Right renal cortex interstitium (tissue), 3 donors: ENCODE data around the gene PNPLA7. TPM values are rescaled to one million over a fixed set of nuclear protein-coding genes. Genes with fewer than 3 reads are reported as not detected.
A peak's percentile ranks its signal among the peaks of the same experiment; 100 is the strongest.
"Not testable (repeated sequence)": the region's sequence is repeated elsewhere in the genome, so short reads cannot be mapped to it uniquely, and the experiment has no call there.

Experiments used
- DNase-seq, 3 donors: peaks; one replicate each; pipeline ENCODE4 v3.0.0-alpha.2; 2013; ENCODE audit warnings: low read depth in 3 of 3, low spot score in 2 of 3
- polyA plus RNA-seq, 3 donors: library from polyadenylated mRNA; unstranded; fragments of 120-200 nt; gene quantifications; one replicate each; pipeline ENCODE4 v1.2.1, GENCODE V29; 2013; ENCODE audit not compliant: insufficient read length in 3 of 3

PNPLA7 gene
- polyA plus RNA-seq, 3 donors: 0.88 to 2.3 (median 1.1) TPM

DNA sequence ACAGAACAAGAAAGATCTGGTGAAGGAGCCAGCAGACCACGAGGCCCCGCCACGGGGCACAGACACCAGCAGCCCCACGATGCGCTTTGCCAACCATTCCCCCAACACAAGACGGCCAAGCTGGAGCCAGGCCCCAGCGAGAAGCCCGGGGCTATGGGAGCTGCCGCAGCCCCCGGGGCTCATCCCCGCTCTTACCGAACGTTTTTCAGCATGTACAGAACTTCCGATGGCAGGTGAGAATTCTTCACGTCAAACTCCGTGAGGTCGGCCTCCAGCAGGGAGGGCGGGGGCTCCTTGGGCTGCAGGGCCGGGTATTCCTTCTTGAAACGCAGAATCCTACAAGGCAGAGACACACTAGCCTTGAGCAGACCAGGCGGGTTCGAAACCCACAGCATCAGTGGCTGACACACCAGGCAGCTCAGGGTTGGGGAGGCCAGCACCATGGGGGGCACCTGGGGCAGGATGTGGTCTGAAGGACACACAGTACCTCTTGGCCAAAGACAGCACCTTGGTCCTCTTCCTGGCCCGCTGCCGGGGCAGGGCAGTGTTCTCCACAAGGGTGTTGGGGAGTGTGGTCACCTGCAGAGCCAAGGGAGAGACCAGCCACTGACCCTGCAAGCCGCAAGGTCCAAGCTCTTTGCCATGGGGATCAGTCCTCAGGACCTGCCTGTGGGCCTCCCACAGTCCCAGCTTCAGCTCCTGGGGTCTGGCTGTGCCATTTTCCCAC, 6.8 kb downstream of the PNPLA7 start:
- DNase-seq: no peak

DNA sequence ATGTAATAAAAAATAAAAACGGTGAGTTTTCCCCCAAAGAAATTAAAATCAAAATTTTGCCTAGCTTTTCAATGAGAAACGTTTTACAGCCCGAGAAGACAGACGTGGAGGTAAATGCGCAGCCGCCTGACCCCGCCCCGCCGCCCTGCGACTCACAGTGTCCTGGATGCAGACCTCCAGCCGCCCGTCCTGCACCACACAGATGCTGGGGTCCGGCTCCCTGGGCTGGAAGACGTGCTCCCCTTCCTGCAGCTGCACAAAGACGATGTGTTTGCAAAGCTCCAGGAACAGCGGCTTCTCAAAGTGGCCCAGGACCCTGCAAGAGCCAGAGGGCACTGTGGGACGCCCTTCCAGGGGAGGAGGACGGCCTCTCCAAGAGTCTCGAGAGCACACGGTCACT, 7.7 kb downstream of the PNPLA7 start:
- DNase-seq: no peak

DNA sequence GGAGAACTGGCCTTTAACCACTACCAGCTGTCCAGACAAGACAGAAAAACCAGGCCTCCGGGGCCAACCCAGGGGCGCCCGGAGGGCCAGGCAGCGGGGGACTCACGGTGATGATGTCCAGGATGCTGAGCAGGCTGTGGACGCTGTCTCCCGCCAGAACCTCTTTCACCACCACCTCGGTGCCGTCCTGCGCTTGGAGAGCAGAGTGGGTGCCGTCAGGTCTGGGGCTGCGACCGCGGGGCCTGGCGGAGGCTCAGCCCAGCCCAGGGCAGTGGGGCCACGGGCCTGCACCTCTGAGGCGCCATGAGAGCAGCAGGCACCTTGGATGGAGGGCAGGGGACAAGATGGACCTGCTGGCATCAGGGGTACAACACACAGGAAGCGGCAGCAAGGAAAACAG, 9.7 kb downstream of the PNPLA7 start:
- no peak for DNase-seq

DNA sequence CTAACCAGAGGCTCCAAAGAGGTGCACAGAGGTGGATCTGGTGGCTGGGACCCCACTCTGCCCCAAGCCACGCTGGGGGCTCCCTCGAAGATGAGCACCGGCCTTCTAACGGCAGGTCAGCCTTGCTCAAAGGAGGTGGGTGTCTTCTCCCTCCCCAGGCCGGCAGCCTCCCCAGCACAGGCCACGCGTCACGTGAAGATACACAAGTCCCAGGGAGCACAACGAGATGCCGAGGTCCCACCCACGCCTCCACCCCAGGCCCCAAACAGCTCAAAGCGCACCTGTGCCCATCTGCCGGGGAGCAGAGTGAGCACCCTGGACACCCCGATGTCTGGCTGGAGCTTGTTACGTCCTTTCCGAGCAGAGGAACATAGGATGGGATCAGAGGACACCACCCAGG, 12.1 kb downstream of the PNPLA7 start:
- no peak for DNase-seq

DNA sequence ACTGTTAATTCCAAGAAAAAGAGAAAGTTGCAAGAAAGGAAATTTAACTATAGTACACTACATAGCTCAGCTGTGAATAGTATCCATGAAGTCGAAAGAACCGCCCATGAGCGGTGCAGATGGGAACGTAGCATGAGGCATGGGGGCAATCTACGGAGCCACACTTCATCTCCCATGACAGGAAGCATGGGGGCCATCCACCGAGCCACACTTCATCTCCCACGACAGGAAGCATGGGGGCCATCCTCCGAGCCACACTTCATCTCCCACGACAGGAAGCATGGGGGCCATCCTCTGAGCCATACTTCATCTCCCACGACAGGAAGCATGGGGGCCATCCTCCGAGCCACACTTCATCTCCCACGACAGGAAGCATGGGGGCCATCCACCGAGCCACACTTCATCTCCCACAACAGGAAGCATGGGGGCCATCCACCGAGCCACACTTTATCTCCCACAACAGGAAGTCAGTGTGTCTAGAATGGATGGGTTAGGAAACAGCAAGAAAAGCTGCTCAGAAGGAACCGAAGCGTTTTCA, 13.5 kb downstream of the PNPLA7 start:
- not testable (repeated sequence) for DNase-seq

DNA sequence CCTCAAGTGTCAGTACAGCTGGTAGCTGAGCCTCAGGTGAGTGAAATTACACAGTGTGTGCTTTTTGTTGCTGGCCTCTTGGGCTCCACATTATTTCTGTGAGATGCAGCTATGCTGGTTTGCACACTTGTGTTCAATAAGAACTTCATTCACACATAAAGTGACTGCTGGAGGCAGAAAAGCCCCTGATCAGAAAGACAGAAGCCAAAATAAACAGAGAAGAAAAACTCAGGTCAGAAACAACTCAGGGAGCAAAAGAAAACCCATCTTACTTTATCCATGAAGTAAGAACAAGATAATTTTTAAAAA, 15.1 kb downstream of the PNPLA7 start:
- DNase-seq: no peak

DNA sequence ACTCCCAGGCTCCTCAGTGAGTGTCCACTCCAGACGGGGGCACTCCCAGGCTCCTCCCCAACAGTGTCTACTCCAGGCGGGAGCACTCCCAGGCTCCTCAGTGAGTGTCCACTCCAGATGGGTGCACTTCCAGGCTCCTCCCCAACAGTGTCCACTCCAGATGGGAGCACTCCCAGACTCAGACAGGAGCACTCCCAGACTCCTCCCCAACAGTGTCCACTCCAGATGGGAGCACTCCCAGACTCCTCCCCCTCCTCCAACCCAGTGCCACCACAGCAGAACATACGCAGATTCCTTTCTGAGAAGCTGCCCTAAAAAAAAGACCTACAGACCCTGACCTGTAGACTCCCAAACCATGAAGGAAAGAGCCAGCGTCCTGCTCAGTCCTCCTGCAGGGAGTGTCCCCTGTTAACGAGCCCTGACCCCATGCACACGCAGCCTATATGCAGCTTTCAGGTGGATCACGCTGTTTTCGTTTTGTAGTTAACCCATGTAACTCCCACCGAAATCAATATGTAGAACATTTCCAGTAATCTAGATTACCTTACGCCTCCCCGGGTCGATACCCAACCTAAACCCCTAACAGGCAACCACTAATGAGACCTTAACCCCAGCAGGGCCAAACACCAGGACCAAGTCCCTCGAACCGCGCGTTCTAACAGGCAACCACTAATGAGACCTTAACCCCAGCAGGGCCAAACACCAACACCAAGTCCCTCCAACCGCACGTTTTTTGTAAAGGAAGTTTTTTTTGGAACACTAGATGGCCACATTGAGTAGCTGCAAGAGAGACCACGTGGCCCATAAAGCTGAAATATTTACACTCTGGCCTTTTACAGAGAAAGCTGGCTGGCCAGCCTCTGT, 15.7 kb downstream of the PNPLA7 start:
- DNase-seq: peak in 2 of 3 donors; percentile 38 to 61

DNA sequence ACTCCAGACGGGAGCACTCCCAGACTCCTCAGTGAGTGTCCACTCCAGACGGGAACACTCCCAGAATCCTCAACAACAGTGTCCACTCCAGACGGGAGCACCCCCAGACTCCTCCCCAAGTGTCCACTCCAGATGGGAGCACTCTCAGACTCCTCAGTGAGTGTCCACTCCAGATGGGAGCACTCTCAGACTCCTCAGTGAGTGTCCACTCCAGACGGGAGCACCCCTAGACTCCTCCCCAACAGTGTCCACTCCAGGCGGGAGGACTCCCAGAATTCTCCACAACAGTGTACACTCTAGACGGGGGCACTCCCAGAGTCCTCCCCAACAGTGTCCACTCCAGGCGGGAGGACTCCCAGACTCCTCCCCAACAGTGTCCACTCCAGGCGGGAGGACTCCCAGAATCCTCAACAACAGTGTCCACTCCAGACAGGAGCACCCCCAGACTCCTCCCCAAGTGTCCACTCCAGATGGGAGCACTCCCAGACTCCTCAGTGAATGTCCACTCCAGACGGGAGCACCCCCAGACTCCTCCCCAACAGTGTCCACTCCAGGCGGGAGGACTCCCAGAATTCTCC, 17.2 kb downstream of the PNPLA7 start:
- DNase-seq: not testable (repeated sequence)

DNA sequence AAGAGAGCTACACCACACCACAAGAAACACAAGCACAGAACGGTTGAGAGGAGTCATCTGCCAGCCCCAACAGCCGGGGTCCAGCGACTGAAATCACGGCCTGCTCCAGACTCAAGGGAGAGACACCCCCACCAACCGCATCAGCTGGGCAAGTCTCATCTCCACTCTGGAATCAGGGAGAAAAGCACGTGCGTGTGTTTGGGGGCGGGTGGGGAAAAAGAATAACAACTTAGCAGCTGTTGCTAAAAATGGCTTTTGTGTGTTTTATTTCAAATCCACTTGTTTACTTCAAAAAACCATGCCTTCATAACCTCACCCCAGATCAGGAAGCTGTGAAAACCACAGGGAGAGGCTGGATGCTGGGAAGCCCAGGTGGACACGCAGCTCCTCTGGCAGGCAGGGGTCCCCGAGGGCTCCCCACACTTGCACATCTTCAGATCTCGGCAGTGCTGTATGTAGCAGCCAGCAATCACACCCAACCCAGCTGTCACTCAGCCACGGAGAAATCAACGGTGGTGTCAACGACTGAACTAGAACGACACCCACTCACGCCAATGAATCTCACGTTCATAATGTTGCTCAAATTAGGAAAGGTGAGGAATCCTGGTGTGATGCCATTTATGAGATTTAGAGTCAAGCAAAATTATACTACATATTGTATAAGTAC, 19.0 kb downstream of the PNPLA7 start:
- no peak for DNase-seq

DNA sequence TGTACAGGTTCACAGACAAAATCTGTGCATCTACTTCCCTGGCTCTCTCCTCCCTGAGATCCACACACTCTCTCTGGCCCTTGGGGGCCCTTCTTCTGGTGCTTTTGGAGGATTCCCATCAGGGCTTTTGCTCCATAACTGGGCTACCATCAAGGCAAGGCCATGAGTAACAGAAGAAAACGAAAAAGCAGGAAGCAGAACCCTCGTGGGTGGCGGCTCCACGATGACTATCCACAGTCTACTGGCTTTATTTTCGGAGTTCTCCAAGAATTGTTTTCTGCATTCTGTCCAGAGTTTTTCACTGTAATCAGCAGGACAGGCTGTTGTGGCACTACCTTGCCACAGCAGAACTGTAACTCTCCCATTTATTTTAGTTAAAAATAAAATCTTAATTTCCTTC, 19.9 kb downstream of the PNPLA7 start:
- no peak for DNase-seq

DNA sequence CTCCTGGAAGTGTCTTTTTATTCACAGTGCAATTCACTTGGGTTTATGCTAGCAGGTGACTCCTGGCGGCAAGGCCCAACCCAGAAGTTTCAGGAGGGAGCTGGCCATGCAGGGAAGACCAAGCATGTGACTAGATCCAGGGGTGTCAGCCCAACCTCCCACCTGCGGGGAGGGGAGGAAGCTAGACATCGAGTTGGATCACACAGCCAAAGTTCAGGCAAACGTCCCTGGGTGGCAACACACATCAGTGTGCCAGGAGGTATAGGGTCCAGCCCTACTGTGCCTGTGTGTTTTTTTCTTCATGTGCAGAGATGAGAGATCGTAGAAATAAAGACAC, 25.3 kb downstream of the PNPLA7 start:
- DNase-seq: no peak

DNA sequence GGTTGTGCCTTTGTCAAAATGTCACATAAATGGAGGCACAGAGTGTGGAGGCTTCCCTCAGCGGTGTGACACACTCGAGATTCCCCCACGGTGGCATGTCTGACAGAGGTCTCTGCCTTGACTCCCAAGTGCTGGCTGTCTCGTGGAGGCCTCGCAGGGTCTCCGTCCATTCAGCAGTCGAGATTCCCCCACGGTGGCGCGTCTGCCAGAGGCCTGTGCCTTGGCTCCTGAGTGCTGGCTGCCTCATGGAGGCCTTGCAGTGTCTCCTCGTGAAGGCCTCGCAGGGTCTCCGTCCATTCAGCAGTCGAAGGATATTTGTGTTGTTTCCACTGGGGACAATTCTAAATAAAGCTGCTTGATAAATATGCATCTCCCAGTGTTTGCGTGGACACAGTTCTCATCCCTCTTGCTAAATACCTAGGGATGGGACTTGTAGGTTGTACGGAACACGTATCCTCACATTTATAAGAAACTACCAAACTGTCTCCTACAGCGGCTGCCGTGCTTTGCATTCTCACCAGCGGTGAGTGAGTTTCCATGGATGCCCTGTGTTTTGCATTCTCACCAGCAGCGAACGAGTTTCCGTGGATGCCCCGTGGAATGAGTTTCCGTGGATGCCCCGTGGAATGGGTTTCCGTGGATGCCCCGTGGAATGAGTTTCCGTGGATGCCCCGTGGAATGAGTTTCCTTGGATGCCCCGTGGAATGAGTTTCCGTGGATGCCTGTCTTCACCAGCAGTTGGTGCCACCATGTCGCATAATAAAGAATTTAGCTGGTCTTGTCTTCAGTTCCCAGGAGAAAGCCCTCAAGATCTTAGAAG, 25.8 kb downstream of the PNPLA7 start:
- DNase-seq: no peak

DNA sequence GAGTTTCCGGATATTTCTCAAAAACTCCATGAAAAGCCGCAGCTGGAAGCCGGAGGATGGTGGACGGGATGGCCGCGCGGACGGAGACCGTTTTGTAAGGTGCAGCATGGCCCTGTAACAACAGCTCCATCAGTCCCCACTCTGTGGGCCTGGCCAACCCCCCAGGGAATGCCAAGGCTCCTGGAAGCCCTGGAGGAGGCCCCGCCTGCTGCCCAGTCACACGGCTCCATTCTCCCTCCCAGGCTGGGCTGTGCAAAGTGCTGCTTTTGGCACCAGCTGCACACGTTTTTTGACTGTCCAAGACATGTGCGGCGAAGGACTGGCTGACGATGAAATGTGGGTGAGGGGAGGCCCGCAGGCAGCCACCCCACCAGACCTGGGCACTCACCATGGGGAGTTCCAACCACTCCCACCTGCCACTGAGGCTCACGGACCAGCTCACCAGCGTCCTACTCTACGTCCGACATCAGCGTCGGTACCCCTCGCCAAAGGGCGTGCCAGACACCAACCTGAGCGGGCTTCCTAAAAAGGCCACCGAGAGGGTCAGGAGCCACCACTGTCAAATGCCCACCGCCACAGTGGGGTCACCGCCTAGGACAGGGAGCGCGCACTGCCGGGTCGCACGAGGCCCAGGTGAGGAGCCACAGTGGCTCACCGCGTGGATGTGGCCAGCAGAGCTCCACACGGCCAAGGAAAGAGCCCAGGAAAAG, 27.3 kb downstream of the PNPLA7 start:
- no peak for DNase-seq

DNA sequence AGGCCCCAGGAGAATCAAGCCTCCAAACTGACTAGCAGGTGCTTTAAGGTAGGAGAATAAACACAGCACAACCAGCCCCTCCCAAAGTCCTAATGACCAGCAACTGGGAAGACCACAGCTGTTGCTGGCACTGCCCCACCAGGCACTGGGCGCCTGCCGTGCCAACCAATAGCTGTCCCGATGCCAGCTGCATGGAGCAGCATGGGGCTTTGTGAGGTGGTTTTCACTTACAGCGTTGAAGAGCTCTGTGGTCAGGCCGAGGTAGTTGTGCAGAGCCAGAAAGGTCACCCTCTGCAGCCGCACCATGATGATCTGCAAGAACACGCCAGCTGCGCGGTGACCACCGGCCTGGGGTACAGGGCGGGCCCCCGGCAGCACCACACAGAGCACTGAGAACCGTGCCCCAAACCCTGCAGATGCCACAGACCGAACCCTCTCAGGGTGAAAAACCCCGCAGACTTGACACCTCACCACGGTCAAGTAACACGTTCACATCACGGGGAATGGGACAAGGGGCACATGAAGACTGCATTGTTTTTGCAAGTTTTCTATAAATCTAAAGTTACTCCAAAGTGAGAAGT, 28.7 kb downstream of the PNPLA7 start:
- DNase-seq: no peak

DNA sequence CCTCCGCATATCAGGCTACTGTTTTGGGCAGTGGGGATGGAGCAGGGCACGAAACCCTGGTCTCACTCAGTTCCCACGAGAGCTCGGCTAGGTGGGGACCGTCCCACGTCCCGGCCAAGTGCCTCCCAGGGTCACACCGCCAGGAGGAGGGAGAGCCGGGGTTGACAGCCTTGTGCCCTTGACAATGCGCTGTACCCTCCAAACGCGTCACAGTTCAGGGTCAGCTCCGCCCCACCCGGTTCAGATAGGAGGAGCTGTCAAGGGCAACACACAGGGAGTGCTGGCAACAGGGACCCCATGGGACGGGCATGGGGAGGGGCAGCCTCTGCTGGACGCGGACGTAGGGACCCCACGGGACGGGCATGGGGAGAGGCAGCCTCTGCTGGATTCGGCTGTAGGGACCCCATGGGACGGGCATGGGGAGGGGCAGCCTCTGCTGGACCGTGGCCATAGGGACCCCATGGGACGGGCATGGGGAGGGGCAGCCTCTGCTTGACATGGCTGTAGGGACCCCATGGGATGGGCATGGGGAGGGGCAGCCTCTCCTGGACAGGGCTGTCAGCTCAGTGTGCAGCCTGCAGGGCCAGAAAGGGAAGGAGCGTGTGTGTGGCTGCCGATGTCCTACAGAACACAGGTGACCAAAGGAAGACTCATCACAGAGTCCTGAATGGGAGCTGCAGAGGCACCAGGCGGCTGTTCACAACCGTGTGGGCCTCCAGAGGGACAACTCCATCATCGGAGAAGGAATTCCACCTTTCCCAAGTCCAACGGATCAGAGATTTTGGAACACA, 29.4 kb downstream of the PNPLA7 start:
- no peak for DNase-seq

DNA sequence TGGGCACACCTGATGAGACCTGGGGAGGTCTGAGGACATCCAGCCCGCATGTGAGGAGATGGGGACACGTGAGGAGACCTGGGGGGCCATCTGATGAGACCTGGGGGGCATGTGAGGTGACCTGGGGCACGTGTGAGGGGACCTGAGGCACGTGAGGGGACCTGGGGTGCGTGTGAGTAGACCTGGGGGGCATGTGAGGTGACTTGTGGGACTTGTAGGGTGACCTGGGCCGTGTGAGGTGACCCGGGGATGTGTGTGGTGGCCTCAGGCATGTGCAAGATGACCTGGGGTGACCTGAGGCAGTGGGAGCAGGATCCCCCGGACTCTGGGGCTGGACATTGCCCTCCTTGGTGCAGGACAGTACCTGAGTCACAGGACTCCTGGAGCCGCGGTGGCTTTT, 30.6 kb downstream of the PNPLA7 start:
- DNase-seq: no peak

DNA sequence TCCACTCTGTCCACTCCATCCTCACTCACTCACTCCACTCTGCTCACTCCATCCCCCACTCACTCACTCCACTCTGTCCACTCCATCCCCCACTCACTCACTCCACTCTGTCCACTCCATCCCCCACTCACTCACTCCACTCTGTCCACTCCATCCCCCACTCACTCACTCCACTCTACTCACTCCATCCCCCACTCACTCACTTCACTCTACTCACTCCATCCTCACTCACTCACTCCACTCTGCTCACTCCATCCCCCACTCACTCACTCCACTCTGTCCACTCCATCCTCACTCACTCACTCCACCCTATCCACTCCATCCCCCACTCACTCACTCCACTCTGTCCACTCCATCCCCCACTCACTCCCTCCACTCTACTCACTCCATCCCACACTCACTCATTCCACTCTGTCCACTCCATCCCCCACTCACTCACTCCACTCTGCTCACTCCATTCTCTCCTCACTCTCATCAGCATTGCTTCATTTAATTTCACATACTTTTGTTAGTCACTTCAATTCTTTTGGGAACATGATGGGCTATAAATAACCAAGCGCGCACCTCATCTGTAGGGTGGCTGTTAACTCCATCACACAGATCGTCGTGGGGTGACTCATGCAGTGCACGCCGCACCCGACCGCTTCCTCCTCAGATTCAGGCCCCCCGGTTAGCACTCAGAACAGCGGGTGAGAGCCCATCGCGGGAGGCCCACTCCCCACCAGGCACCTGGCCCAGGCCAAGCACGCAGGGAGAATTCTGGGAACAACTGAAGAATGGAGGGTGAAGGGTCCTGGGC, 31.3 kb downstream of the PNPLA7 start:
- DNase-seq: not testable (repeated sequence)
